Esophagus squamous epithelium (tissue), 5 donors: ENCODE measurements around the gene SYT6. TPM values are rescaled to one million over a fixed set of nuclear protein-coding genes. Genes with fewer than 3 reads are reported as not detected.

Source experiments
- DNase-seq: peaks from one replicate; lab custom pipeline; 2025; lab: John Stamatoyannopoulos, UW
- H3K27ac ChIP-seq, 4 donors: fragments of 200-600 bp; sonication (generic); one replicate each; pipeline ENCODE4 v1.5.1; 2016 to 2019; ENCODE audit warnings: mild to moderate bottlenecking in 1 of 4
- H3K27me3 ChIP-seq, 4 donors: fragments of 200-600 bp; sonication (generic); 1 replicate in 3 of 4; 2 replicates in 1 of 4; pipeline versions ENCODE4 v1.5.1 to v1.6.0; 2017 to 2021; ENCODE audit warnings: antibody characterized with exemption in 1 of 4
- H3K36me3 ChIP-seq, 3 donors: fragments of 200-600 bp; sonication (generic); one replicate each; pipeline ENCODE4 v1.5.1; 2016 to 2019
- H3K4me1 ChIP-seq, 3 donors: fragments of 200-600 bp; sonication (generic); one replicate each; pipeline ENCODE4 v1.5.1; 2017 to 2019
- H3K4me3 ChIP-seq, 4 donors: fragments of 200-600 bp; sonication (generic); 1 replicate in 3 of 4; 2 replicates in 1 of 4; pipeline ENCODE4 v1.5.1; 2016 to 2019; ENCODE audit warnings: mild to moderate bottlenecking in 2 of 4, moderate library complexity in 1 of 4
- H3K9me3 ChIP-seq, 3 donors: fragments of 200-600 bp; sonication (generic); one replicate each; pipeline ENCODE4 v1.5.1; 2016 to 2019
- CTCF ChIP-seq, 6 experiments: fragments of 450-650 bp in 4 of 6; fragments of 200-600 bp in 2 of 6; sonication (generic) in 2 of 6; IDR thresholded peaks; one replicate each; pipeline ENCODE4 v1.5.1; 2016 to 2019; ENCODE audit warnings: antibody characterized with exemption in 6 of 6, mild to moderate bottlenecking in 4 of 6, moderate library complexity in 4 of 6
- POLR2A ChIP-seq, 4 donors: fragments of 450-650 bp; IDR thresholded peaks; one replicate each; pipeline ENCODE4 v1.6.1; 2017; ENCODE audit warnings: antibody characterized with exemption in 4 of 4, mild to moderate bottlenecking in 4 of 4, moderate library complexity in 3 of 4
- WGBS, 2 donors: methylation state at CpG; one replicate each; pipeline ENCODE4 v1.1.5; 2018; 5-methylcytosine and 5-hydroxymethylcytosine counted together
- intact Hi-C: fragments of 100-400 bp; cut with DNase I; formaldehyde crosslinking; loops from one replicate; pipeline ENCODE4 v1.15.0; 2022
- total RNA-seq, 4 donors: library from RNA; depleted of rRNA; stranded (reverse); fragments of >200 nt; gene quantifications; one replicate each; pipeline ENCODE4 v1.1.0, GENCODE V29; 2016
- donor health status: DM: yes; HTN: yes; CAD: no.

Gene SYT6
- total RNA-seq, 4 donors from 2014 or later: not detected

- Histone ChIP-seq H3K36me3 (no peaks in the 10 kb centered on the region), H3K4me1 (peaks cover 0 to 13% (median 0%) of the 10 kb centered on the region in 3 donors), H3K27ac (no peak overlapping the region), H3K27me3 (peaks cover 0 to 18% (median 0%) of the 10 kb centered on the region in 4 donors), H3K4me3 (no peak overlapping the region), H3K9me3 (no peaks in the 10 kb centered on the region)
- DNase-seq: no peak
- TF ChIP-seq CTCF (IDR thresholded peaks at IDR 0.05): no peak
- TF ChIP-seq POLR2A (IDR thresholded peaks at IDR 0.05): no peak
- WGBS, 2 donors: 22 to 50% methylated on average over 6 of the region's 6 CpGs
- intact Hi-C loops: no loop called here
These were observed 37.6 kb downstream of the SYT6 start for GRCh38 chr1:114116086-114116485.

- Histone ChIP-seq H3K27ac (peak overlapping the region in 1 of 4 donors; percentile 21), H3K4me3 (no peak overlapping the region), H3K9me3 (no peaks in the 10 kb centered on the region), H3K36me3 (no peaks in the 10 kb centered on the region), H3K4me1 (peaks cover 0 to 13% (median 0%) of the 10 kb centered on the region in 3 donors), H3K27me3 (peaks cover 0 to 18% (median 0%) of the 10 kb centered on the region in 4 donors)
- intact Hi-C loops: no loop called here
- TF ChIP-seq POLR2A (IDR thresholded peaks at IDR 0.05) (no peak), CTCF (IDR thresholded peaks at IDR 0.05) (no peak)
- DNase-seq: no peak
- 43 to 44% methylated on average over 3 to 7 of the region's 8 CpGs for WGBS, 2 donors
These were observed 39.2 kb downstream of the SYT6 start for GRCh38 chr1:114114185-114115094.

- H3K4me3 ChIP-seq: no peak overlapping the region
- no peaks in the 10 kb centered on the region for H3K9me3 ChIP-seq
- no peak overlapping the region for H3K27ac ChIP-seq
- TF ChIP-seq POLR2A (IDR thresholded peaks at IDR 0.05) (no peak), CTCF (IDR thresholded peaks at IDR 0.05) (no peak)
- 41 to 52% methylated on average over 9 of the region's 10 CpGs for WGBS, 2 donors
- DNase-seq: no peak
- H3K36me3 ChIP-seq: no peaks in the 10 kb centered on the region
- peaks cover 0 to 13% (median 0%) of the 10 kb centered on the region in 3 donors for H3K4me1 ChIP-seq
- H3K27me3 ChIP-seq: peaks cover 0 to 13% (median 0%) of the 10 kb centered on the region in 4 donors
- intact Hi-C loops: no loop called here
These were observed 40.1 kb downstream of the SYT6 start for GRCh38 chr1:114113411-114114184.

GRCh38 chr1:114112775-114113174 is 40.9 kb downstream of the SYT6 start:
- H3K27ac ChIP-seq: no peak overlapping the region
- no peak for DNase-seq
- no peaks in the 10 kb centered on the region for H3K36me3 ChIP-seq
- no peaks in the 10 kb centered on the region for H3K9me3 ChIP-seq
- peaks cover 0 to 13% (median 0%) of the 10 kb centered on the region in 3 donors for H3K4me1 ChIP-seq
- 72 to 100% methylated on average over 1 to 2 of the region's 4 CpGs for WGBS, 2 donors
- H3K4me3 ChIP-seq: no peak overlapping the region
- intact Hi-C loops: no loop called here
- peaks cover 0 to 6% (median 0%) of the 10 kb centered on the region in 4 donors for H3K27me3 ChIP-seq
- no peak for TF ChIP-seq POLR2A (IDR thresholded peaks at IDR 0.05)
- TF ChIP-seq CTCF (IDR thresholded peaks at IDR 0.05): no peak
